GM21528 (cell line): ENCODE measurements around the gene FXYD2.

ENCODE experiments used
- ATAC-seq: cut with Tn5 transposase; IDR thresholded peaks from one replicate; pipeline ENCODE4 v1.9.1; 2021; ENCODE audit warnings: mild to moderate bottlenecking, moderate library complexity; ENCODE audit not compliant: unreplicated experiment, low FRiP score

Gene FXYD2

GRCh38 chr11:117806846-117807245 lies 17.7 kb downstream of the FXYD2 start:
- ATAC-seq, result no peak

DNA sequence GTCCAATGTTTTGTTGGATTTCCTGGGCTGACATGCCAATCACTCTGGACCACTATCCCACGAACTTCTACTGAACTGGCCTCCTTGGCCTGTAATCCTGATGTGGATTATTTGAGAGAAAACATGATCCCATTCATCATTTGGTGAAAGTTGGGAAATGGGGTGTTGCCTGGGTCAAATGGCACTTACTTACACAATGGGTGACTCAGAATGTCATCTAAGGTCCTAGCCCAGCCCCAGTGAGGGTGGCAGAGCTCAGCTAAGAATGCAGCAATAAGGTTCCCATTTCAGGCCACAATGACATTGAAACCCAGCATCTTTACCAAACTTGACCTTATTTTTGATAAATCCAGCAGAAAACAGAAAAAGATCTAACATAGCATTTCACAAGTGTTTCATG lies 19.5 kb downstream of the FXYD2 start:
- no peak for ATAC-seq

DNA sequence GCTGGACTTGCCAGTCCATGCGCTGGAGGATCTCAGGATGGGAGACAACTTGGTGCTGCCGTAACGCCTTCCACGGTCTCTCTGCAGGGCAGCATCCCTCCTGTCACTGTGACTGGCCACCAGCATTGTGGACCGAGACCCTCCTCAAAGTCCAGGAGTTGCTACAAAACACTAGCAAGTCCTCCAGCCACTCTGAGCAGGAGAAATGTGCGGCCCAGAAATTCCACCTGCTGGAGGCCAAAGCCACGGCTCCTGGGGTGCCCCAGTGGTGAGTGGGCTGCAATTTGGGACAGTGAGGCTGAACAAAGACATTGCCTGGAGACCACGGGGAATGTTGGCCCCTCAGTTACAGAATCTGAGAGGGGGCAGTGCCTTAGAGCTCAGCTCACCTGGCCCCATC lies 20.6 kb downstream of the FXYD2 start:
- no peak for ATAC-seq

DNA sequence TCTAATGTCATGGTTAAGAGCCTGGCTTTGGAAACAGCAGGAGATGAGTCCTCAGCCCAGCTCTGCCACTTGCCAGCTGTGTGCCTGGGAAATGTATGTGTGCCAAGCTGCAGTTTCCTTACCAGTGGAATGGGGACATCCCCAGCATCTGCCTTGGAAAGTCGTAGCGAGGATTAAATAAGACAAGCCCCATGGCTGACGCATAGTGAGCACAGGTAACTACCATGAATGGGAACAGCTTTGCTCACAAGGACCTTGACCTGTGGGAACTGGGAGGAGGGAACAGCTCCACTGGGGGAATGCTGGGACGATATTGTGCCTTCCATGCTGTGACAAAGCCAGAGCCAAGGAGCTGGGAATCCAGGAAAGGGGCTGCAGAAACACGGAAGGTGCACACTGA lies 24.9 kb downstream of the FXYD2 start:
- no peak for ATAC-seq

GRCh38 chr11:117796872-117797529 lies 27.5 kb downstream of the FXYD2 start, which contains the start of gene DSCAML1:
TSS of gene DSCAML1 (minus strand) at chr11:117797216. CDS start at chr11:117797079, 137 bp downstream.
- ATAC-seq, result no peak

DNA sequence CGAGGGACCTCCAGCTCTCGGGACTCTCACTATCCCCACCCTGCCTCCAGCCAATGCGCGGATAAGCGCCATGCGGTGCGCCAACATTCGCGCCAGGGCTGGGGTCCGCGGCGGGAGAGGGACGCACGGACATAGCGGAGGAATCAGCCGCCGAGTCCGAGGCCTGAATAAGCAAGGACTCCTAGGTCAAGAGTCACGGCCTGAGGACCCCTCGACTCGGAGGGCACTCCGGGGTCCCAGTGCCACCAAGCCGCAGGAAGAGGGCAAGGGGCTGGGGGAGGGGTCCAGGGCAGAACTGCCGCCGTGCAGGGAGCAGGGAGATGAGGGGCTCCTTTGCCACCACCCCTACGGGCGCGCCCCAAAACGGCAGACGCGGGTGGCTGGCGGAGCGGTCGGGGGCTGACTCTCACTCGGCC lies 28.1 kb downstream of the FXYD2 start:
- no peak for ATAC-seq

GRCh38 chr11:117795638-117796455 lies 28.7 kb downstream of the FXYD2 start:
- no peak for ATAC-seq

DNA sequence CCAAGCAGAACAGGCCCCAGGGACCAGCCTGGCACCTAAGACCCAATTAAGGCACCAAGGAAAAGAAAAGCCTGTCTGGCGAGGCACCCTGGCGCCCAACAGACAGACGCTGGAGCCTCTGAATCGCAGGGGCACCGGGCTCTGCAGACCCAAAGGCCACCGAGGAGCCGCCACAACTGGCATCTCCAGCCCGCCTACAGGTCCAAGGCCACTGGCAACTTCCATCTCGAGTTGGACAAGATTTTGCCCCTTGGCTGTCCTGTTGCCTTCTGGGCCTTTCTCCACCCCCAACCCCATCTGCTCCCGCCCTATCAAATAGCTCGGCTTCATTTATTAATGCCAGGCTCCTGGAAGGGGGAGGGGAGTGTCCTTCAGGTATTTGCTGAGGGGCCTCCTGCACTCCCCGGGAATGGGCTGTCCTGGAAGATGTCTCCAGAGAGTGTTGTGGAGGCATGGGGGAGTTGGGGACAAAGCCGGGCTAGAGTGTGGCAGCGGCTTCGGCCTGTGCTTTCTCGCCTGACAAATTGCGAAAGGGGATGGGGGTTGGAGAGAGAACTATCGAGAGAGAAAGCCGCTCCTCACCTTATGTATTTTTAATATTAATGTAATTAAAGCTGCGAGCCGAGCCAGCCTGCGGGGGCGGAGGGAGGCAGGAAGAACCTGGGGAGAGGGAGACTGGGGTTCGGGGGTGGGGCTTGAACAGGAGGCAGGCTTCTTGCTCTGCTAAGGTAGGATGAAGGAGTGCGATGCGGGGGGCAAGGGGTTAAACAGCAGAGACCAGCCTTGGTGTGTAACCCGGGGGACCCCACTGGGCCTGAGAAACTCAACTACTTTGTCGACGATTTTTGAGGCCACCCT lies 29.5 kb downstream of the FXYD2 start:
- ATAC-seq, result no peak

DNA sequence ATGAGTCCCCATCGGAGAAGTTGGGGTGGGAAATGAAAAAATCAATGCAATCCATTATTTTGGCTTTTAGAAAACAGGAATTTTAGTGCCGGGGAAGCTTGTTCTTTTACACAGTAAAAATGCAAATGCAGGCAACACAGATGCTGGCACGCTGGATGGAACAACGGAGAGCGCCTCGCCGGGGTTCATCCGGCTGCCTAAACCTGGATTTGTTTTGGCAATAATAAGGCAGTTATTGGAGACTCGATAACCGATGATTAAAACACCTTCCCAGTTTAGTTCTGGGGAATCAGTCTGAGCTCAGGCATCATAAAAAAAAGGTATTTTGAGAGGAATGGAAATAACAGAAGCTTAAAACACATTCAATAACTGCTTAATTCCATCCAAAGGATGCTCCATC lies 30.4 kb downstream of the FXYD2 start:
- no peak for ATAC-seq

DNA sequence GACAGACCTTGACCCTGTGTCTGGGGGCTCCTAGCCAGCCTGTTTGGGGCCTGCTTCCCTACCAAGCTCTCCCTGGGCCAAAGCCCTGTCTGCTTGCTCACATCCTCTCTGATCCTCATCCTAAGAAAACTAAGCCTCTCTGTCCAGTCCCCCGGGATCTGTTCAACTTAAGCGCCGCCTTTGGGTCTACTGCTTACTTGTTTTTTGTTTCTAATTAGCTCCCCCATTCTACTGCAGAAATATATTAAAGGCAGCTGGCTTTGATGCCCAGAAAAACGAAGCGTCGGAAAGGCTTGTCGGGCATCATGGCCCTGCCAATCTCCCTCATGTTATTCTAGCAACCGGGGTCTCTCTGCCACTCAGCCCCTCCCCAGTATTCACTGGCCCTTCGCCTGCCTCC lies 31.0 kb downstream of the FXYD2 start:
- ATAC-seq, result no peak

GRCh38 chr11:117792992-117793391 lies 31.6 kb downstream of the FXYD2 start:
- no peak for ATAC-seq

GRCh38 chr11:117792241-117792640 lies 32.3 kb downstream of the FXYD2 start:
- ATAC-seq, result no peak

GRCh38 chr11:117790279-117790678 lies 34.3 kb downstream of the FXYD2 start:
- ATAC-seq, result no peak

DNA sequence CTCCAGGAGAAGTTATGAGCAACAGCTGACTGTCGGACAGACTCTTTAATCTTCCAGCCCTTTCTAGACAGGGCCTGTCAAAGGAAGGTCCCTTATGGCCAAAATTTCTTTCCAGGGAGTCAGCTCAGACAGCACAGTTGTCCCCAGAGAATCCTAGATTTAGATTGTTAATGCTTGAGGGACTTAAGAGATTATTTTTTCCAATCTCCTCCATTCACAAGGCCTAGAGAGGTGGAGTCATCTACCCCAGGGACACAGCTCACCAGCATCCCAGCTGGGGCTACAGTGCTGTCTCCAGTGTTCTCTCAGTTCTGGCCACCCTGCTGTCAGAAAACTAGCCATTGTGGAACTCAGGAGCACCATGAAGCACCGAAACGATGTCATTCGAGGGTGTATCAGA lies 35.3 kb downstream of the FXYD2 start:
- no peak for ATAC-seq

- ATAC-seq, result no peak
Measured at GRCh38 chr11:117786135-117786870, 38.2 kb downstream of the FXYD2 start.

- ATAC-seq, result no peak
Measured at GRCh38 chr11:117782101-117782500, 42.4 kb downstream of the FXYD2 start.

GRCh38 chr11:117781627-117782026 lies 42.9 kb downstream of the FXYD2 start:
- ATAC-seq, result no peak

- no peak for ATAC-seq
Measured at GRCh38 chr11:117780456-117780855, 44.1 kb downstream of the FXYD2 start.

DNA sequence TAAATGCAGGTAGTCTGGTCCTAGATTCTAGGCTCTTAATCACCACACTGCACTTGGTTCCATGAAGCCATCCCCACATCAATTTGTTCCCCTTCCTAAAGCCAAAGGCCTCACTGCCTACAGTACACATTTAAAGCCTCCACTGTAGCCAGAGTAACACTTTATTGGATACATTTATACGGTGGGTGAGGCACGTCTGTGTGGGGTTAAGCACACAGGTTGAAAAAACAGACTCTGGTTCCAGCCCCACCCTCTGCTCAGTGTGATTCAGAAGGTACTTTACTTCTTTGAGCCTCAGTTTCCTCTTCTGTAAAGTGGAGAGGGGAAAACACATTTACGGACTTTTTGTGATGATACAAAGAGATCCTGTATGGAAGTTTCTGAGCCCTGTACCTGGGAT lies 50.0 kb downstream of the FXYD2 start:
- ATAC-seq, result no peak

GRCh38 chr11:117772360-117772759 lies 52.2 kb downstream of the FXYD2 start:
- no peak for ATAC-seq
